T47D (cell line): ENCODE data around the gene PTPN18.

Source experiments
- DNase-seq, 2 experiments: peaks; one replicate each; pipeline versions ENCODE4 v3.0.0 to v3.0.0-alpha.2; 2011 to 2012; ENCODE audit warnings: low read depth in 1 of 2, low spot score in 1 of 2
- JUND ChIP-seq: IDR thresholded peaks from 2 replicates; pipeline ENCODE4 v1.6.1; 2012; ENCODE audit warnings: low read depth
- in situ Hi-C: cut with HindIII; loops from 2 replicates; pipeline ENCODE4 v1.10.0; 2016; ENCODE audit warnings: low sequenced_read_pairs, low pct_unique_long_range_greater_than_20kb

Gene PTPN18

DNA sequence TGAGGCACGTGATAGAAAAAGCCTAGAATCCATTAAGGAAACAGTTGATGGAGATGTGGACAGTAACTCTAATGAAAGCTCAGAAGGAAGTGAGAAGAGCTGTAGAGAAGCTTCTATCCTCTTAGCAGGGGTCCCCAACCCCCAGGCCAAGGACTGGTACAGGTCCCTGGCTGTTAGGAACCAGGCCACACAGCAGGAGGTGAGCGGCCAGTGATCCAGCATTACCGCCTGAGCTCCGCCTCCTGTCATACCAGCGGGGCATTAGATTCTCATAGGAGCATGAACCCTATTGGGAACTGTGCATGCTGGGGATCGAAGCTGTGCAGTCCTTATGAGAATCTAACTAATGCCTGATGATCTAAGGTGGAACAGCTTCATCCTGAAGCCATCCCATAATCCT is 21.8 kb upstream of the PTPN18 start:
- TF ChIP-seq JUND, result no peak
- no peak for DNase-seq
- in situ Hi-C loops, result no loop called here

DNA sequence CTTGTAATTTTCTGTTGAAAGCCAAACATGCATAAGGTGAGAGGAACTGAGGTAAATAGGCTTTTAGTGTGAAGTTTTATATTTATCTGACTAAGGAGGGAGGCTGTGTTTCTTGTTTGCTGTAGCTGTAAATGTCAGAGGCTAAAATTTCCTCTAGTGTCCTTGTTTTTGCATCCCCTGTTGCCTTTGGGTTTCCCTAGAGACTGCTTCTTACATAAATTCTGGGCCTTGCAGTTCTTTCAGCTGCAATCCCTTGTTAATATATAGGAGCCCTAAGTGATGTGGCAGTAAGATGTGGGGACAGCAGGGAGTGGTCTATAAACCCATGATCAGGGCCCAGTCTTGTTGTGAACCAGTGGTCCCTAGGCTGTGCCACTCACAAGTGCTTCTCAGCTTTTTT is 20.6 kb upstream of the PTPN18 start:
- no peak for TF ChIP-seq JUND
- in situ Hi-C loops, result no loop called here
- no peak for DNase-seq

DNA sequence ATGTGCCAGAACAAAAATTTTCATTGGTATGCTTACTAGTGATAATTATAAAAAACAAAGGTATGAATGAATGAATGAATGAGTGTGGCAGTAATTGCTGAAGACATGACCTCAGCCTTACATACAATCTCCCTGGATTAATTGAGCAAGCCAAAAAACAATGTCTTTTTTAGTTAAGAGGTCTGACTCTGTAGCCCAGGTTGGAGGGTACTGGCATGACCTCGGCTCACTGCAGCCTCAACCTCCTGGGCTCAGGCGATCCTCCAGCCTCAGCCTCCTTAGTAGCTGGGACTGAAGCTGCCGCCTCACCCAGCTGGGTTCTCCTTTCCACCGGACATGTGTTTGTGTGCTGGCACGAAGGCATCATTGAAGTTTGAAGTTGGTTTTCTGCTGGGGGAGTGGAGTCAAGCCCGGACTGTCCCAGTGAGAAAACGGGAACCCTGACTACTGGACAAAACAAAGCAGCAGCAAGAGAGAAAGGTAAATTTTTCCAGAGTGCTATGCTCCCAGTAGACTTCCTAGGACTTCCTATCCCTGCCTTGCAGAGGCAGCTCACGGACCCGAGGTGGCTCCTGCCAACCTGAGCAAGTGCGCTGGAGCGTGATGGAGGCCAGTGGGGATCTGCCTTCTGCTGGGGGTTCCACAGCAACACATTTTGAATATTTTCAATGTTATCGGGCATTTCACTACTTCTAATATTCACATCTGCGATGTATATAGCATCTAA is 19.5 kb upstream of the PTPN18 start:
- in situ Hi-C loops, result no loop called here

DNA sequence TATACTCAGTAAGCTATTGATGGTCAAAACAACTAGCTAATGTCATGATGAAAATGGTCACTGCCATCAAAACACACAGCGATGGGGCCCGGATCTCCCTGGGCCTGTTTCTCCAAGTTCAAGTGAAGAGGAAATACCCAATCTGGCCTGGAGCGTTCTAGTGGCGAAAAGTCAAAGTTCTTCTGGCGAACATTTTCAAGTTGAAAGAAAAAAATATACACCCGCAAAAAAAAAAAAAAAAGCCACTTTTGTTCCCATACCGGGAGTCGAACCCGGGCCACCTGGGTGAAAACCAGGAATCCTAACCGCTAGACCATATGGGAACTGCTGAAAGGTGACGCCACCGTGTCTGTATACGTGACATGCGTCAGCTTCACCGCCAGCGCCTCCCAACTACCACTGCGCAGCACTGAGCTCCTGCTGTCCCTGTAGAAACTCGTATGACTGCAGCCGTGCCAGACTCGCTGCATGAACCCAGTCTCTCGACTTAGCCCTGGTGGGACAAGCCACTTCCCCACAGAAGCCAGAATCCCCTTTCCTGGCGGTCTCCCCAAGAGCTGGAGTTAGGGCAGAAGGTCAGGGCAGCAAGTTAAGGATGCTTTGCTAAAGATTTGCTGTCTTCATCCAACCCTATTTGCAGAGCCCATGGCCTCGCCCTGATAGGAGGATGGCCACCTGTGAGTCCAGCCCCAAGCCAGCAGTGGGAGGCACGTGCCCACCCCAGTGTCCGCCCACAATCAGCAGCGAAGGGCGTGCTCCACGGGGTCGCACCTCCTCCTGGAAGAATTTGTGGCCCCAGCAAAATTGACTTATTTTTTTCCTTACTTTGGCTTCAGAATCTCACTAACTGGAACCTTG is 18.8 kb upstream of the PTPN18 start:
- TF ChIP-seq JUND, result no peak
- in situ Hi-C loops, result no loop called here
- no peak for DNase-seq

More for the DNA sequence above, 19.5 kb upstream of the PTPN18 start:
- DNase-seq, result no peak
- TF ChIP-seq JUND, result no peak

DNA sequence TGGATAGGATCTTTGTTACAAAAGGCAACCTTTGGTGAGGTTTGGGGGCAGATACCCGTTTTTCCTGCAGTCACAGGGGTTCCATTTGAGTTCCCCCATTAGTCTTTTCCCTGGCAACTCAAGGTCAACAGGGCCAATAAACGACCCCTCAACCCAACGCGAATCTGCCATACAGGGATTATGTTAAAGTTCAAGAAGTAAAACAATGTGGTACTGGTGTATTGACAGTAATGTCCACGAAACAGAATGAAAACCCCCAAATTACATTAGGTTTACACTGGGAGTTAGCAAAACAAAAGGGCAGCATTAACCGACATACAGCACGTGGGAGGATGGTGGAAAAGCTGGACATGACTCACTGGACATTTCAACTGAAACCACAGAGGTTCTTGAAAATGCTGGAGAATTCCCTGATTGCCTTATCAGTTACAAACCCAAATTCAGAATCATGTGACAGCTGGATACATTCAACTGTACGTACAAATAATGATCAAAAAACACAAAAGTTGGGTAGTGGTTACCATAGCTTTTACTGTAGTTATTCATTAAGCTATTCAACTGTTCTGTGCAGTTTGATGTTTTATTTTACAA is 18.0 kb upstream of the PTPN18 start:
- in situ Hi-C loops, result no loop called here
- TF ChIP-seq JUND, result no peak
- DNase-seq, result no peak

DNA sequence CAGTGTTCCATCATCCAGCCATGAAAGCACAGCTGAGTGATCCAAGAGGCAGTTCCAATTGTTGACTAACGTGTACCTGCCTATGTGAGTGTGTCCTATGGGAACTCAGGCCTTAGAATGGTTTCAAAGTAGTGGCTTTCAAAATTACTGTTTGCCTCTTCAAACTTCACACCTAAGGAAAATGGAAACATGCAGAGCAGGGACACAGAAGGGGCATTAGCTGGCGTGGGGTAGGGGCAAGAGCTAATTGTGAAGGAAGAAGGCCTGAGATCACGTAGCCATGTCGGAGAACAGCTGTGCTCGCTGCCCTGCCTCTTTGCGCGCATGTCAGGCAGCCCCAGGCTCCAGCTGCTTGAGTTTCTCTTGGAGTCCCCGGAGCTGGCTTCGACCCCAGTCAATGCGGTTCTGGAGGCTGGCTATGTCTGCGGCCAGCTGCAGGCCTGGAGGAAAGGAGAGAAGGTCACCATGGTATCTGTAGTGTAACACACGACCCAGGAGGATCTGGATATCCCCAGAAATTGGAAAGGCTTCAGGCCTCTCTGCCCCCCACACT is 17.0 kb upstream of the PTPN18 start:
- no peak for TF ChIP-seq JUND
- in situ Hi-C loops, result no loop called here

DNA sequence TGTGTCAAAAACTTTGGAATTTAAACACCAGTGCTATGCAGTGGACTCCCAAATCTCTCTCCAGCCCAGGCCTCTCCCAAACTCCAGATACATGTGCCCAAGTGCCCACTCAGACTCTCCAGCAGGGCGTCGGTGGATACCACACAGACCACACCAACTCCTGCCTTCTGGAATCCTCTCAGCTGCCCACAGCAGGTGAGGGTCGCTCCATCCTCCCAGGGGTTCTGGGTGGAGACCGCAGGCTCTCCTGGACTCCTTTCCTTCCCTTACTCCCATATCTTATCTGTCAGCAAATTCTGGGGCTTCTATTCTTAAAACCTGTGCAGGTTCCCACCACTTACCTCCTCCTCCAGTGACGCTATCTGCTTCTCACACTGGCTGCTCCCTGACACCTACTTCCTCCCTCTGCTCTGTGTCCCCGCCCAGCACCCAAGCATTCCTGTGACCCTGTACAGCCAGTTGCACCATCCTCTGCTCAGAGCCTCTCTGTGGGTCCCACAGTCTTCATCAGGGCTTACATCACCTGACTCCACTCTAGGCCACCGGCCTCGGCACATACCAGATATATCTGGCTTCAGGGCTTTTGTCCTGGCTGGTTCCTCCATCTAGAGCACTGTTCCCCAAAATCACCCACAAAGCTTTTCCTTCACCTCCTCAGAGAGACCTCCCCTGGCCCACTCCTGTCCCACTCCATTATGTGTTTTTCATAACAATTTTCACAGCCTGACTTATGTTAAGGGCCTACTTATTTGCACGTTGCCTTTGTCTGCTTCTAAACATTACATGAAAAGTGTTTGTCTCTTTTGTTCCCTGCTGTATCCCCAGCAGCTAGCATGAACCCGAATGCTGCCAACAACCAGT is 15.7 kb upstream of the PTPN18 start:
- DNase-seq, result no peak
- TF ChIP-seq JUND, result no peak
- in situ Hi-C loops, result no loop called here

More for the DNA sequence above, 17.0 kb upstream of the PTPN18 start:
- DNase-seq, result no peak

DNA sequence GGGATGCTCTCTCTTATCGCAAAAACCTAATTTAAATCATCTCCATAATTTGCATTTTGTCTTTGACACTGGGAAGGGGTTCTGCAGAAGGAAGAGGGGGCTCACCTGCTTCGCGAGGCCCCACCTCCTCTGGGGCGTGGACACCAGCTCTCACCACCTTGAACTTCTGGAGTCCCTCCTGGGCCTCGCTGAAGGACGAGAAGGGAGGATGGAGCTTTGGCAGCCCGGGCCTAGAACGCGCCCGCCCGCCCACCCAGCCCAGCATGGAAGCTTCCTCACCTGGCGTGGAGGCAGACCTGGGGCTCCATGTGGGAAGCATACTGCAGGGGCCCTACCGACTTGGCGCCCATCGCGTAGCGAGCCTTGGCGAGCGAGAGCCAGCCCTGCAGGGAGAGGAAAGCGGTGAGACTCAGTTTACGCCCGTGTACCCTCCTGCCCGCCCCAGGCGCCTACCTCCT is 14.3 kb upstream of the PTPN18 start:
- in situ Hi-C loops, result no loop called here
- DNase-seq, result peak; percentile 18 to 19
- no peak for TF ChIP-seq JUND

DNA sequence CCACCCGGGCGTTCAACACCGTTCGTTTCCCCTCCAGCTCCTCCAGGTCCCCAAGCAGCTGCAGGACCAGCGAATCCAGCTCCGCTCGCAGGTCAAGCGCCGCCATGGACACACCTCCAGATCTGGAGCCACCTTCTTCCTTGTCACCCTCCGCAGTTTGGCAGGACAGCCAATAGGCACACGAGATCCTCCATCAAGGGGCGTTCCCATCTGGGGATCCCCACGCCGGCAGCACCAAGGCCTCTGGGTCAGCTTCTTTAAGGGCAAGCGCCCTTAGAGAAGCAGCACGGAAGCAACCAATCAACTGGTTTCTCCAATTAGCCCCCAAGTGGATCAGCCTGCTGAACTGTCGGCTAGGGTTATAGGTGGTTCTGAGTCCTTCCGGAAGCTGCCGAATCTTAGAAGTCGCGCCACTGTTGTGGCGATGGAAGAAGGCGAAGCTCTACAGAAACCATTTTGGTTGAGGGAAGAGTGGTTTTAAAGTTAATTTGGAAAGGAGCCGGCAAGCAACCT is 13.8 kb upstream of the PTPN18 start:
- TF ChIP-seq JUND, result no peak
- in situ Hi-C loops, result no loop called here
- DNase-seq, result peak; percentile 93 to 95

DNA sequence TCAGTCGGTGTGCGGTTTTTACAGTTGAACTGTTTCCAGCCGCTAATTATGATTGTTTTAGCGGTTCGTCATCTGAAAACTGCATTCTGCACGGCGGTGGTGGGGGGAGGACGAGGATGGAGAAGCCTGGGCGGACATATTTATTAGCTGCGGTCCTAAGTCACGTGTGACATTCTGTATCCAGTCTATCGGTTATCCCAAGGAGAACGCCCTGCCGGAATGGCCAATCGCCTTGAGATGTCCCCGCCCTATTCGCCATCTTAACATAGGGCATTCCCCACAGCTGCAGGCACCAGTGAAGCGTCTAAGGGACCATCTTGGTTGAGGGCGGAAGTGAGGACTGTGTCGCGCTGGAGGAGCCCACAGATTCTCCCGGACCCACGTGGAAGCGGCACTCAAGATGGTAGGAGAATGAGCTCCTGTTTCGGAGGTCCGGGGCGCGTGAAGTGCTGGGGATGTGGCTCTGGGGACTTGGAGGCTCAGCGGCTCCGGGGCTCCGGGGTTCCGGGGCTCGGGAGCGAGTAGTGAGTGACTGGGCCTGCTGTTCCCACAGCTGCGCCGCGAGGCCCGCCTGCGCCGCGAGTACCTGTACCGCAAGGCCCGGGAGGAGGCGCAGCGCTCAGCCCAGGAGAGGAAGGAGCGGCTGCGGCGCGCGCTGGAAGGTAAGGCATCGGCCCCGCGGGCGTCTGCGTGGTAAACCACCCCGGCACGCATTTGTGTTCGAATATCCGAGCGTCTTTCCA is 13.2 kb upstream of the PTPN18 start, which contains the start of gene IMP4:
Gene IMP4 (plus strand): TSS at position 365 of the 743 bp plus-strand sequence. CDS start 36 bp downstream, at position 401.
- in situ Hi-C loops, result no loop called here
- DNase-seq, result peak; percentile 88 to 99
- no peak for TF ChIP-seq JUND

DNA sequence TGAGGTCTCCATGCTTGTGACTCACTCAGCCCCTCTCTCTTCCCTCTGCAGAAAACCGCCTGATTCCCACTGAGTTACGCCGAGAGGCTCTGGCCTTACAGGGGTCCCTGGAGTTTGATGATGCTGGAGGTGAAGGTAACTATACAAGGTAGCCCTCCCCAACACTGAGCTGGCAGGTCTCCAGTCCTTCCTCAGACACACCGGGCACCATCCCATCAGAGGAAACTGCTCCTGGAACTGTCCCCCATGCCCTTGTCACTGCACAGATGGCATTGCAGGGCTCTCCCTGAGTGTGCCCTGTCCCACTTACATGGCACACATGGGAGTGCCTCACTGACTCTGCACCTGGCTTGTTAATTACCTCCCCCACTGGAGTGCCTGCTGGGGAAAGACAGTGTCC is 11.3 kb upstream of the PTPN18 start:
- in situ Hi-C loops, result no loop called here
- no peak for TF ChIP-seq JUND
- DNase-seq, result no peak
